Panc1 (cell line): Measurements from ENCODE around the gene TMEM256.
"Not testable (repeated sequence)": the region's sequence is repeated elsewhere in the genome, so short reads cannot be mapped to it uniquely, and the experiment has no call there.

Source experiments
- CTCF ChIP-seq: fragments of 450-650 bp; IDR thresholded peaks from 2 replicates; pipeline ENCODE4 v1.5.1; 2017; ENCODE audit warnings: mild to moderate bottlenecking
- POLR2AphosphoS5 ChIP-seq: IDR thresholded peaks from 2 replicates; pipeline ENCODE4 v1.6.1; 2012; ENCODE audit warnings: mild to moderate bottlenecking, low read depth, low read length, moderate library complexity
- TCF7L2 ChIP-seq: IDR thresholded peaks from 2 replicates; pipeline ENCODE4 v1.6.1; 2011; ENCODE audit warnings: mild to moderate bottlenecking, low read depth, low read length, inconsistent platforms

GRCh38 chr17:7368599-7368994 is 35.3 kb downstream of the TMEM256 start:
- TF ChIP-seq CTCF, POLR2AphosphoS5, TCF7L2: not testable (repeated sequence)
